Stimulated activated effector memory CD8-positive, alpha-beta T cell treated with anti-CD3 and anti-CD28 coated beads, Interleukin-12 subunit alpha, Interleukin-12 subunit beta, amount 100 ng/mL, for 72 hours (primary cell): ENCODE measurements around the gene KBTBD2.
"Not testable (repeated sequence)": the region's sequence is repeated elsewhere in the genome, so short reads cannot be mapped to it uniquely, and the experiment has no call there.

Experiments used
- ATAC-seq: fragments of 150-1000 bp; cut with Tn5 transposase; 2 replicates; pipeline ENCODE4 v1.10.0; 2021
- DNase-seq, 2 donors: peaks; one replicate each; pipeline ENCODE4 v3.0.0; 2021 to 2022; ENCODE audit warnings: low spot score in 2 of 2
- H3K27ac Mint-ChIP-seq: one replicate; pipeline ENCODE4 v1.8.0; 2022; ENCODE audit warnings: mild to moderate bottlenecking, mixed read lengths
- H3K36me3 Mint-ChIP-seq: one replicate; pipeline ENCODE4 v1.8.0; 2022; ENCODE audit warnings: mild to moderate bottlenecking, mixed read lengths
- H3K4me1 Mint-ChIP-seq: one replicate; pipeline ENCODE4 v1.8.0; 2022; ENCODE audit warnings: mixed read lengths
- H3K4me3 Mint-ChIP-seq: one replicate; pipeline ENCODE4 v1.8.0; 2022; ENCODE audit warnings: mild to moderate bottlenecking, mixed read lengths
- H3K9me3 Mint-ChIP-seq: one replicate; pipeline ENCODE4 v1.8.0; 2022; ENCODE audit warnings: mixed read lengths

KBTBD2 gene

GRCh38 chr7:32879460-32879859 is 12.1 kb downstream of the KBTBD2 start:
- Mint-ChIP-seq H3K27ac (no peak overlapping the region), H3K36me3 (peaks cover 47% of the 10 kb centered on the region), H3K4me3 (no peak overlapping the region), H3K4me1 (peaks cover 39% of the 10 kb centered on the region), H3K9me3 (no peaks in the 10 kb centered on the region)
- no peak for DNase-seq
- ATAC-seq, result peak; percentile 91

GRCh38 chr7:32878023-32878422 is 13.5 kb downstream of the KBTBD2 start:
- H3K9me3 Mint-ChIP-seq, H3K27ac Mint-ChIP-seq, ATAC-seq, DNase-seq, H3K4me3 Mint-ChIP-seq: not testable (repeated sequence)
- H3K36me3 Mint-ChIP-seq, result peaks cover 56% of the 10 kb centered on the region
- H3K4me1 Mint-ChIP-seq, result peaks cover 31% of the 10 kb centered on the region

DNA sequence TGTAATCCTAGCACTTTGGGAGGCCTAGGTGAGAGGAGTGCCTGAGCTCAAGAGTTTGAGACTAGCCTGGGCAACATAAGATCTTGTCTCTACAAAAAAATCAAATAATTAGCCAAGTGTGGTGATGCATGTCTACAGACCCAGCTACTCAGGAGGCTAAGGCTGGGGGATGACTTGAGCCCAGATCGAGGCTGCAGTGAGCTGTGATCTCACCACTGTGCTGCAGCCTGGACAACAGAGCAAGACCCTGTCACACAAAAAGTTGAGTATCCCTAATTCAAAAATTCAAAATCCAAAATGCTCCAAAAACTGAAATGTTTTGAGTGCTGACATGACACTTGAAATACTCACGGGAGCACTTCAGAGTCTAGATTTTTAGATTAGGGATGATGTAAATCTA is 19.1 kb downstream of the KBTBD2 start:
- no peaks in the 10 kb centered on the region for H3K9me3 Mint-ChIP-seq
- ATAC-seq, result no peak
- no peak for DNase-seq
- H3K4me1 Mint-ChIP-seq, result peaks cover 38% of the 10 kb centered on the region
- H3K36me3 Mint-ChIP-seq, result peaks cover 82% of the 10 kb centered on the region
- no peak overlapping the region for H3K27ac Mint-ChIP-seq
- H3K4me3 Mint-ChIP-seq, result no peak overlapping the region

- no peak for DNase-seq
- Mint-ChIP-seq H3K9me3 (no peaks in the 10 kb centered on the region), H3K4me1 (peaks cover 38% of the 10 kb centered on the region), H3K36me3 (peaks cover 77% of the 10 kb centered on the region), H3K27ac (no peak overlapping the region), H3K4me3 (no peak overlapping the region)
- ATAC-seq, result peak; percentile 82
Measured at GRCh38 chr7:32871624-32872371, 19.8 kb downstream of the KBTBD2 start.

DNA sequence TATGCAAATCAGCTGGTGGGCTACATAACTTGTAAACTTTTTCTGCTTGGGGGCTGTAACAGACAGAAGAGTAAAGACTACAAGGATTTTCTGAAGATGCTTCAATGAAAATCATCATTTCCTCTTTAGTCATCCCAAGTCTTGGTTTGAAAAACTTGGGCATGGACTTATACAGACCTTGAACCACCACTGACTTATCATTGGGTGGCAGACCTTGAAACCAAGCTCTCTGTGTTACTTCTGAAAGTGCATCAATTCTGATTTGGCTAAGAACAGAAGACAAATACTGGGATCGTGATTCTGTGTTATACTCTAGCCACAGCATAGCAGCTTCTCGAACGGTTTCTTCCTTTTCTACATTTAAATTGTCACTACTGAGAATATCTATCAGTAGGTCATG is 21.3 kb downstream of the KBTBD2 start:
- no peak overlapping the region for H3K27ac Mint-ChIP-seq
- DNase-seq (no peak), ATAC-seq (peak; percentile 90)
- peaks cover 32% of the 10 kb centered on the region for H3K4me1 Mint-ChIP-seq
- H3K4me3 Mint-ChIP-seq, result no peak overlapping the region
- peaks cover 87% of the 10 kb centered on the region for H3K36me3 Mint-ChIP-seq
- H3K9me3 Mint-ChIP-seq, result peaks cover 3% of the 10 kb centered on the region

DNA sequence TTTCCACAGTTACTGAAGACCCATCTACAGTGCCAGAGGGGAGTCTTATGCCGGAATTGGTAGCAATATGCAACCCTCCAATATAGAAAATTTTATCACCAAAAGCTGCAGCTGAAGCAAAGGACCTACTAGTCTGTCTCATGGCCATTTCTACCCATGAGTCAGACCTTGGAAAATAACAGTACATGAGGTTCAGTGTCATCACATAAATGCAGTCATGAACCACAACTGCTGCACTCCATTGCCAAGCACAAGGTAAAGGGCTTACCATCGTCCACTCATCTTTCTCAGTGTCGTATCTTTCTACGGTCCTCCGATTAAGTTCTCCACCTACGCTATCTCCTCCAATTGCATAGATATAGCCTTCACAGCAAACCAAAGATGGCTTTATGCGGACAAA is 21.8 kb downstream of the KBTBD2 start:
- Mint-ChIP-seq H3K36me3 (peaks cover 81% of the 10 kb centered on the region), H3K27ac (no peak overlapping the region), H3K4me1 (peaks cover 32% of the 10 kb centered on the region), H3K4me3 (no peak overlapping the region), H3K9me3 (peaks cover 3% of the 10 kb centered on the region)
- no peak for DNase-seq
- ATAC-seq, result peak; percentile 81

DNA sequence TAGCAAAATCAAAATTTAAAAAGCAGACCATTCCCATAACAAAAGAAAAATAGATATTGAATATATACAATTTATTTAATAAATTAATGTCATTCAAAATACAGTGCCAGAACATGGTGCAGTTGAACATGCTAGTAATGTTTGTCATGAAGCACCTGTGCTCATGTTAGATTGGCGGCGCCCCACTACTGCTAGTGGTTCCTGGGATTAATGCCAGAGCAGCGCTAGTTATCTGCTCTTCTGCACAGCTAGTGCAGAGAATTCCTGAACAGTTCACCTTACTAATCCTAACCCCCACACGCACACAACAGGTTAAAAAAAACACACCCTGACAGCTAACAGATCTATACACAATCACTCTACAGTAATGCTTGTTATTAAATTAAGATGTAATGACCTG is 23.4 kb downstream of the KBTBD2 start:
- Mint-ChIP-seq H3K36me3 (peaks cover 65% of the 10 kb centered on the region), H3K4me1 (peaks cover 32% of the 10 kb centered on the region), H3K27ac (no peak overlapping the region), H3K4me3 (no peak overlapping the region), H3K9me3 (peaks cover 3% of the 10 kb centered on the region)
- ATAC-seq, result no peak
- DNase-seq, result no peak

DNA sequence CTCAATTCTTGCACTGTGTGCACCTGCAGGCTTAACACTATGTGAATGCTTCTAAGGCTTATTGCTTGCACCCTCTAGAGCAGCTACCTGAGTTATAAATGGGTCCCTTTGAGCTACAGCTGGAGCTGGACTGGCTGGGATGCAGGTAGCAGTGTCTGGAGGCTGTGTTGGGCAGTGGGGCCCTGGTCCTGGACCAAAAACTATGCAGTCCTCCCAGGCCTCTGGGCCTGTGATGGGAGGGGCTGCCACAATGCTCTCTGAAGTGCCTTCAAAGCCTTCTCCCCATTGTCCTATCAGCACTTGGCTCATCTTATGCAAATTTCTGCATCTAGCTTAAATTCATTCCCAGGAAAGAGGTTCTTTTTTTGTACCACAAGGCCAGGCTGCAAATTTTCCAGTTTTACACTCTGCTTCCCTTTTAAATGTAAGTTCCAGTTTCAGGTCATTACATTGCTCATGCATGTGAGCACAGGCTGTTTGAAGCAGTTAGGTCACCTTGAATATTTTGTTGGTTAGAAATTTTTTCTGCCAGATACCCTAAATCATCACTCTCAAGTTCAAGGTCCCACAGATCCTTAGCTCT is 26.0 kb downstream of the KBTBD2 start:
- Mint-ChIP-seq H3K27ac (no peak overlapping the region), H3K36me3 (peaks cover 40% of the 10 kb centered on the region), H3K4me1 (peaks cover 16% of the 10 kb centered on the region), H3K4me3 (no peak overlapping the region), H3K9me3 (peaks cover 3% of the 10 kb centered on the region)
- DNase-seq (no peak), ATAC-seq (no peak)

DNA sequence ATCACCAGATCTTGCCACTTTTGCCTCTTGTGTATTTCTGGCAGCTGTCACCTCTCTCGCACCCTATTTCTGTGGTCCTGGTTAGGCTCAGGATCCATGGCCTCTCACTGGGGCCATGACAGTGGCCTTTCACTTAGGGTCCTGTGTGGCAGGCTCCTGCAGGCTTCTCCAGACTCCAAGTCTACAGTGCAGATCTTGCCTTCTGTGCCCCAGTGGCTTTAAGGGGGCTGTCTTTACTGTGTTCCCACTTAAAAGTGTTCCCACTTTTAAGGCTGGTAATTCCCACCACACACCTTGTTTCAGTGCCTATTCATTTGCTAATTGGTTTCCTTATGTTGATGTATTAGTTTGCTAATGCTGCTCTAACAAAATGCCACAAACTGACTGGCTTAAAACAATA is 27.7 kb downstream of the KBTBD2 start:
- H3K36me3 Mint-ChIP-seq, result peaks cover 23% of the 10 kb centered on the region
- DNase-seq, H3K4me3 Mint-ChIP-seq, H3K27ac Mint-ChIP-seq, ATAC-seq, H3K9me3 Mint-ChIP-seq, H3K4me1 Mint-ChIP-seq: not testable (repeated sequence)

DNA sequence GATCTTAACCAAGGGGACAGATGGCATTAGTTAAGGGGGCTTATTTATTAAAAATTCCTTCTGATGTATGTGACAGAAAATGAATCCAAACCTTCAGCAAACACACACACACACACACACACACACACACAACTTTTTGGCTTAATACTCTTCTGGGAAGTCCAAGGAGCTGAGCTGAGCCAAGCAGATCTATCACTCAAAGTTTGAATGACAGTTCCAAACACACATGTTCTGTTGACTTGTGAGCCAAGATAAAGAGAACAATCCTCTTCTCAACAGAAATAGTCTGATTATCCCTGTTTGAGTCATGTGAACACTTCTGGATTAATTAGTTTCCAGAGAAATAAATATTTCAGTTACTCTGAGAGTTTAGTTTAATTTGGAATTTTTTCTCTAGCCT is 31.5 kb downstream of the KBTBD2 start:
- no peak overlapping the region for H3K4me3 Mint-ChIP-seq
- no peaks in the 10 kb centered on the region for H3K9me3 Mint-ChIP-seq
- H3K4me1 Mint-ChIP-seq, result peaks cover 18% of the 10 kb centered on the region

DNA sequence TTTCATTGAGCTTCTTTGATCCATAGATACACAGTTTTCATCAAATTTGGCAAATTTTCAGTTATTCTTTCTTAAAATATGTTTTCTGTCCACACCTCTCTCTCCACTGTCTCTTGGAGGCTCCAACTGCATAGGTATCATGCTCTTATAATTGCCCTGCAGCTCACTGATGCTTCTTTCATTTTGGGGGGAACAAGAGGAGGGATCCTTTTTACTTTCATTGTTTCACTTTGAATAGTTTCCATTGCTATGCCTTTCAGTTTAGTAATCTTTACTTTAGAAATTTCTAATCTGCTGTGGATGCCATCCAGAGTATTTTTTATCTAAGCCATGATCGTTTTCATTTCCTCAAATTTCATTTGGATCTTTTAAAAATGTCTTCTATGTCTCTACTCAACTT is 32.9 kb downstream of the KBTBD2 start:
- no peaks in the 10 kb centered on the region for H3K9me3 Mint-ChIP-seq
- no peak overlapping the region for H3K27ac Mint-ChIP-seq
- no peak overlapping the region for H3K4me3 Mint-ChIP-seq
- no peaks in the 10 kb centered on the region for H3K36me3 Mint-ChIP-seq
- ATAC-seq, result peak; percentile 47
- peaks cover 18% of the 10 kb centered on the region for H3K4me1 Mint-ChIP-seq
- no peak for DNase-seq

More for the DNA sequence above, 31.5 kb downstream of the KBTBD2 start:
- no peaks in the 10 kb centered on the region for H3K36me3 Mint-ChIP-seq
- no peak overlapping the region for H3K27ac Mint-ChIP-seq
- ATAC-seq (no peak), DNase-seq (no peak)

DNA sequence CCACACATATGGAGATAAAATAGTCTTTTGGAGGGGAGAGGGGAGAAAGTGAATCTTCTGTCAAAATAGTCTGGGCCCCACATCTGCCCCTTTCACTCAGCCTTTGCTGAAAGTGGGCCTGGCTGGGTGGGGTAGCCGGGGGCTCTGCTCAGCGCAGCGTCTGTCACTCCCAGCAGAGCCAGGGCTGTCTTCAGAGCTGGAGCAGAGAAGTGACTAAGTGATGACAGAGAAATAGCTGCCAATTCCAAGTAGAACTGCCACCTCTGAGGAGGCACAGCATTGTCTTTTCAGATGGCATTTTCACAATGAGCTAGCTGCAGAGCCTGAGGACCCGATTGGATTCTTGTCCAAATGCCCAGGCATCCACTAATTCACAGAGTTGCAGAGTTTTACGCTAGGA is 34.5 kb downstream of the KBTBD2 start:
- not testable (repeated sequence) for H3K4me3 Mint-ChIP-seq, H3K36me3 Mint-ChIP-seq, H3K9me3 Mint-ChIP-seq, H3K27ac Mint-ChIP-seq, ATAC-seq, DNase-seq
- H3K4me1 Mint-ChIP-seq, result peaks cover 18% of the 10 kb centered on the region

DNA sequence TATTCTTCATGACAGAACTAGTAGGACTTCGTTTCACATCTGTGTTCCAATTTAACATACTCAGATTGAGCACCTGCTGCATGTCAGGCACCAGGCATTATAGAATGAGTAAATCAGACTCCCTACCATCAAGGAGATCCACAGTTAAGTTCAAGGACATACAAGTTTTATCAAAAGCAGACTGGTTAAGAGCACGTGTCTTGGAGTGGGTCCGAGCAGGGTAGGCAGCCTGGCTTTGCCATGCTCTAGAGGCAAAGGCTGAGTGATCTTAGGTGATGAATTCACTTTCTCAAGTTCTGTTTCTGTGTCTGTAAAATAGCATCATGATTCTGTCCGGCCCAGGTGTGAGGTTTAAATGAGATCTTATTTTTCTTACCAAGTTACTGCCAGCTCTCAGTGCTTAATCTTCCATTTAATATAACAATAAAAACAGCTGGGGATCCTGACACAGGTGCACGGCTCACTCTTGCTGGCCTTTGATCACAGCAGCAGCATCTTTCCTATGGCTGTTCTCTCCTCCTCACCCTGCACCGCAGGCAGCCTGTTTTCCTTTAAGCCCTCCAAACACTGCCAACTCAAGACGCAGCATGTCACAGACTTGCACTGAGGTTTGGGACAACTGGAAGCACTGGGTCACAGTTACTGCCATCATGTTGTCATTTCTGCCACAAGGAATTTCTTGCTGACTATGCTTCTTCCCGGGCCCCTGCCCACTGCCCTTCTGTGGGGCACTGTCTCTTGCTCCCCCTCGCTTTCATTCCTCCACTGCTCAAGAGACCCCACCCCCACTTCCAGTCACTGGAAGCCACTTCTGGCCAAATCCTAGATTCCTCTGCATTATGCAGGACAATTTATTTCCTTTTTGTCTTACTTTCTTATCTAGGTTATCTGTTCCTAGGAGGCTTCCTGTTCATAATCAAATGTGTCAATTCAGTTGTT is 35.5 kb downstream of the KBTBD2 start:
- not testable (repeated sequence) for H3K27ac Mint-ChIP-seq, H3K4me3 Mint-ChIP-seq, H3K36me3 Mint-ChIP-seq, ATAC-seq, H3K9me3 Mint-ChIP-seq, DNase-seq
- peaks cover 18% of the 10 kb centered on the region for H3K4me1 Mint-ChIP-seq

DNA sequence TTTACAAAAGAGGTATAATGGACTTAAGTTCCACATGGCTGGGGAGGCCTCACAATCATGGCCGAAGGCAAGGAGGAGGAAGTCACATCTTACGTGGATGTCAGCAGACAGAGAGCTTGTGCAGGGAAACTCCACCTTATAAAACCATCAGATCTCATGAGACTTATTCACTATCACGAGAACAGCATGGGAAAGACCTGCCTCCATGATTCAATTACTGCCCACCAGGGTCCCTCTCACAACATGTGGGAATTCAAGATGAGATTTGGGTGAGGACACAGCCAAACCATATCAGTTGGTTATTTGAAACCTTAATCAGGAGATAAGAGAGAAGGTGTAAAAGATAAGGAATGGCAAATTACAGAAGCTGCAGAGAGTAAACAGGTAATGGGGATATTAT is 40.9 kb downstream of the KBTBD2 start:
- H3K9me3 Mint-ChIP-seq, H3K36me3 Mint-ChIP-seq, DNase-seq, H3K4me3 Mint-ChIP-seq, ATAC-seq, H3K27ac Mint-ChIP-seq: not testable (repeated sequence)
- H3K4me1 Mint-ChIP-seq, result peaks cover 11% of the 10 kb centered on the region

DNA sequence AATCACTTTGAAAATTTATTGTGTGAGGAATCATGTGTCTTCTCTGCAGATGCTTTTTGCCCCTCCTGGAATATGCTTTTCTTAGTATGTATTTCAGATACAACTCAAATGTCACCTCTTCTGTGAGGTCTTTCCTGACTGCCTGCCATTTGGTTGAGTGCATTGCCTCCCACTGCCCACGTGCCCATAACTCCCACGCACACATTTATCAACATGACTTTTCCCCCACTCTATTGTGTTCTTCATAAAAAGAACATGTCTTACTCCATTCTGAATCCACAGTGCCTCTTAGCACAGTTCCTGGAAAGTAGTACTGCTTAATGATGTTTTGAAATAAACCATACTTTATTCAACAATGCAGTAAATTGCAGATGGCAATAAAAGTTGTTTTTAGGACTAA is 42.9 kb downstream of the KBTBD2 start:
- not testable (repeated sequence) for H3K4me3 Mint-ChIP-seq, DNase-seq, ATAC-seq, H3K27ac Mint-ChIP-seq, H3K4me1 Mint-ChIP-seq, H3K36me3 Mint-ChIP-seq, H3K9me3 Mint-ChIP-seq
